ENCODE results near the gene HCFC1.

HCFC1 gene

GRCh38 chrX:153897899-153898298 is 73.7 kb downstream of the HCFC1 start:
- POLR2A ChIA-PET: no interaction called here
- CTCF ChIA-PET: no interaction called here
- no peak for DNase-seq (ENCODE audit: low read depth, low spot score)
- TF ChIP-seq CTCF (IDR thresholded peaks at IDR 0.05; ENCODE audit: insufficient read depth, low read length, missing control alignments): no peak
- H3K4me3 ChIP-seq (ENCODE audit: low read depth, low read length): no peak overlapping the region
